Measurements from ENCODE around the gene MCCD1. TPM values are rescaled to one million over a fixed set of nuclear protein-coding genes. Genes with fewer than 3 reads are reported as not detected.
A peak's percentile ranks its signal among the peaks of the same experiment; 100 is the strongest.

The MCCD1 gene
- total and polyA plus RNA-seq, 2 of the 13 experiments (the other 11 are each of a cell fraction or from before 2014, with no cell fraction given), result 0.15 TPM; not detected in 1

GRCh38 chr6:31528821-31529328 lies at the start of gene MCCD1 (continued):
- 0 out of 2 replicates have a peak, but pooled peaks have one; percentile 64 for TF ChIP-seq EEA1 (CRISPR knock-in tag; IDR thresholded peaks at IDR 0.05; ENCODE audit: borderline replicate concordance)
- TF ChIP-seq PREB (CRISPR knock-in tag; IDR thresholded peaks at IDR 0.05), result no peak
- TF ChIP-seq MIER2 (CRISPR knock-in tag; IDR thresholded peaks at IDR 0.05), result no peak
- no peak for TF ChIP-seq ZNF281 (CRISPR knock-in tag; IDR thresholded peaks at IDR 0.05; ENCODE audit: borderline replicate concordance)
- no peak for TF ChIP-seq TBP (CRISPR knock-in tag; IDR thresholded peaks at IDR 0.05)
- TF ChIP-seq NR1H2 (CRISPR knock-in tag; IDR thresholded peaks at IDR 0.05; ENCODE audit: borderline replicate concordance, low read depth), result no peak
- TF ChIP-seq TP53 (CRISPR knock-in tag; conservative IDR thresholded peaks at IDR 0.05), result no peak
- no peak for TF ChIP-seq SNRNP70 (IDR thresholded peaks at IDR 0.05; ENCODE audit: low read depth, low read length)
- no peak for TF ChIP-seq SMAD9 (CRISPR knock-in tag; IDR thresholded peaks at IDR 0.05)
- TF ChIP-seq KMT2A (CRISPR knock-in tag; IDR thresholded peaks at IDR 0.05), result 0 out of 2 replicates have a peak, but pooled peaks have one; percentile 41
- TF ChIP-seq ZNF235 (CRISPR knock-in tag; IDR thresholded peaks at IDR 0.05; ENCODE audit: borderline replicate concordance), result no peak
- TF ChIP-seq ZNF570 (CRISPR knock-in tag; IDR thresholded peaks at IDR 0.05; ENCODE audit: borderline replicate concordance), result no peak
- TF ChIP-seq ZNF318 (CRISPR knock-in tag; IDR thresholded peaks at IDR 0.05), result no peak
- no peak for TF ChIP-seq ZNF292 (CRISPR knock-in tag; IDR thresholded peaks at IDR 0.05; ENCODE audit: borderline replicate concordance, low read depth)
- no peak for TF ChIP-seq ZNF326 (CRISPR knock-in tag; IDR thresholded peaks at IDR 0.05; ENCODE audit: borderline replicate concordance)
- TF ChIP-seq ARNT (IDR thresholded peaks at IDR 0.05), result no peak
- no peak for TF ChIP-seq ZSCAN31 (CRISPR knock-in tag; IDR thresholded peaks at IDR 0.05; ENCODE audit: low read depth)
- no peak for TF ChIP-seq ZNF501 (CRISPR knock-in tag; IDR thresholded peaks at IDR 0.05)
- peak; percentile 72; the same call in 1 of the 2 replicates for TF ChIP-seq POLR2G (IDR thresholded peaks at IDR 0.05; ENCODE audit: low read depth, low read length)

Data from HepG2 (cell line).